ENCODE measurements around the gene CARD6.
"Not testable (repeated sequence)": the region's sequence is repeated elsewhere in the genome, so short reads cannot be mapped to it uniquely, and the experiment has no call there.

CARD6 gene

GRCh38 chr5:40827188-40827977 is 13.8 kb upstream of the CARD6 start:
- DNase-seq: no peak

- DNase-seq: no peak
Measured at GRCh38 chr5:40828021-40828631, 13.0 kb upstream of the CARD6 start.

- DNase-seq: no peak
Measured at GRCh38 chr5:40828690-40829661, 12.2 kb upstream of the CARD6 start.

GRCh38 chr5:40829748-40830533 is 11.2 kb upstream of the CARD6 start:
- no peak for DNase-seq

- DNase-seq: peak in 2 of 56 donors; percentile 1 to 22
Measured at GRCh38 chr5:40831346-40832210, 9.6 kb upstream of the CARD6 start.

- no peak for DNase-seq
Measured at GRCh38 chr5:40832345-40832744, 8.8 kb upstream of the CARD6 start.

GRCh38 chr5:40833712-40834229 is 7.4 kb upstream of the CARD6 start:
- no peak for DNase-seq

- DNase-seq: peak in 4 of 56 donors; percentile 2 to 32 (median 18)
Measured at GRCh38 chr5:40834391-40834848, 6.7 kb upstream of the CARD6 start.

- DNase-seq: peak; percentile 42 to 98 (median 93)
Measured at GRCh38 chr5:40834849-40835787, 6.0 kb upstream of the CARD6 start, which contains the start of gene RPL37. RPL37 (minus strand) TSS chr5:40835222; CDS start chr5:40835185, 37 bp downstream.

- DNase-seq: no peak
Measured at GRCh38 chr5:40838086-40838485, 3.1 kb upstream of the CARD6 start.

GRCh38 chr5:40842351-40842750 is 1.2 kb downstream of the CARD6 start:
- no peak for DNase-seq

- no peak for DNase-seq
Measured at GRCh38 chr5:40844565-40844964, 3.4 kb downstream of the CARD6 start.

- DNase-seq: no peak
Measured at GRCh38 chr5:40846371-40846770, 5.2 kb downstream of the CARD6 start.

GRCh38 chr5:40847525-40847924 is 6.4 kb downstream of the CARD6 start:
- DNase-seq: no peak

GRCh38 chr5:40853632-40854192 is 12.5 kb downstream of the CARD6 start:
- no peak for DNase-seq

GRCh38 chr5:40860711-40861110 is 19.5 kb downstream of the CARD6 start:
- no peak for DNase-seq

- not testable (repeated sequence) for DNase-seq
Measured at GRCh38 chr5:40865004-40865403, 23.8 kb downstream of the CARD6 start.

GRCh38 chr5:40866844-40867243 is 25.7 kb downstream of the CARD6 start:
- no peak for DNase-seq
